Anterior cingulate cortex (tissue), 58 donors: ENCODE results near the gene SLC26A1.
"Not testable (repeated sequence)": the region's sequence is repeated elsewhere in the genome, so short reads cannot be mapped to it uniquely, and the experiment has no call there.

ENCODE experiments used
- DNase-seq, 58 donors: peaks; one replicate each; lab custom pipeline; 2025; lab: John Stamatoyannopoulos, UW

The SLC26A1 gene

GRCh38 chr4:946517-947471 lies 46.4 kb downstream of the SLC26A1 start:
- no peak for DNase-seq

- DNase-seq: no peak
These were observed 47.1 kb downstream of the SLC26A1 start for GRCh38 chr4:946103-946450.

GRCh38 chr4:945274-946102 lies 47.7 kb downstream of the SLC26A1 start:
- no peak for DNase-seq

- not testable (repeated sequence) for DNase-seq
These were observed 53.7 kb downstream of the SLC26A1 start for GRCh38 chr4:939508-939907.
